Neural cell (in vitro differentiated cells): Measurements from ENCODE around the gene MINDY4B. TPM values are rescaled to one million over a fixed set of nuclear protein-coding genes. Genes with fewer than 3 reads are reported as not detected.
A peak's percentile ranks its signal among the peaks of the same experiment; 100 is the strongest.

Experiments used
- H2AFZ ChIP-seq: fragments of 200-600, 300-800 bp; sonication (generic), shearing (Covaris generic); 2 replicates; pipeline ENCODE4 v1.6.0; 2014; ENCODE audit warnings: low read depth, mild to moderate bottlenecking, antibody characterized with exemption, low read length, moderate library complexity
- H3F3A ChIP-seq: fragments of 200-600 bp; shearing (Covaris generic); 2 replicates; pipeline ENCODE4 v1.6.1; 2016; ENCODE audit warnings: mild to moderate bottlenecking, moderate library complexity, mixed read lengths, antibody characterized with exemption, low read length; ENCODE audit not compliant: insufficient read depth, poor library complexity, severe bottlenecking
- H3K27ac ChIP-seq: fragments of 200-600, 300-800 bp; sonication (generic), shearing (Covaris generic); 2 replicates; pipeline ENCODE4 v1.5.1; 2014; ENCODE audit warnings: mild to moderate bottlenecking, low read length, moderate library complexity
- H3K27me3 ChIP-seq: fragments of 300-800, 200-600 bp; sonication (generic), shearing (Covaris generic); 2 replicates; pipeline ENCODE4 v1.6.0; 2014; ENCODE audit warnings: mild to moderate bottlenecking, low read depth, low read length, moderate library complexity; ENCODE audit not compliant: insufficient read depth
- H3K36me3 ChIP-seq: fragments of 300-800, 200-600 bp; sonication (generic), shearing (Covaris generic); 2 replicates; pipeline ENCODE4 v1.5.1; 2014; ENCODE audit warnings: mild to moderate bottlenecking, antibody characterized with exemption, low read length, moderate library complexity; ENCODE audit not compliant: insufficient read depth
- H3K4me2 ChIP-seq: fragments of 300-800, 200-600 bp; sonication (generic), shearing (Covaris generic); 2 replicates; pipeline ENCODE4 v1.6.0; 2014; ENCODE audit warnings: mild to moderate bottlenecking, low read length
- H3K4me3 ChIP-seq: fragments of 300-800, 200-600 bp; sonication (generic), shearing (Covaris generic); 2 replicates; pipeline ENCODE4 v1.5.1; 2014; ENCODE audit warnings: mild to moderate bottlenecking, low read length, moderate library complexity
- H3K79me2 ChIP-seq: fragments of 200-600 bp; shearing (Covaris generic); replicated peaks from 2 replicates; pipeline ENCODE4 v1.6.0; 2014; ENCODE audit warnings: mild to moderate bottlenecking, low read length, moderate library complexity; ENCODE audit not compliant: insufficient read depth
- H3K9ac ChIP-seq: fragments of 300-800, 200-600 bp; sonication (generic), shearing (Covaris generic); 2 replicates; pipeline ENCODE4 v1.6.1; 2016; ENCODE audit warnings: mild to moderate bottlenecking, low read length, mixed read lengths
- H3K9me2 ChIP-seq: fragments of 200-600 bp; shearing (Covaris generic); 2 replicates; pipeline ENCODE4 v1.6.1; 2016; ENCODE audit warnings: mild to moderate bottlenecking, low read length, mixed read lengths; ENCODE audit not compliant: insufficient read depth
- H3K9me3 ChIP-seq: fragments of 200-600, 300-800 bp; sonication (generic), shearing (Covaris generic); 2 replicates; pipeline ENCODE4 v1.6.1; 2016; ENCODE audit warnings: mild to moderate bottlenecking, mixed run types, low read length, moderate library complexity, mixed read lengths
- H4K20me1 ChIP-seq: fragments of 200-600 bp; shearing (Covaris generic); 2 replicates; pipeline ENCODE4 v1.6.1; 2016; ENCODE audit warnings: mild to moderate bottlenecking, mixed run types; ENCODE audit not compliant: insufficient read depth
- CTCF ChIP-seq: fragments of 450-650 bp; IDR thresholded peaks from 2 replicates; pipeline ENCODE4 v1.5.1; 2014; ENCODE audit warnings: antibody characterized with exemption, mild to moderate bottlenecking, moderate library complexity; ENCODE audit not compliant: poor library complexity, severe bottlenecking
- EP300 ChIP-seq: fragments of 450-650 bp; conservative IDR thresholded peaks from 2 replicates; pipeline ENCODE4 v1.6.1; 2014; ENCODE audit warnings: antibody characterized with exemption, mild to moderate bottlenecking, moderate library complexity; ENCODE audit not compliant: poor library complexity, severe bottlenecking
- EZH2 ChIP-seq: fragments of 200-600, 300-800 bp; shearing (Covaris generic), sonication (generic); IDR thresholded peaks from 2 replicates; pipeline ENCODE4 v1.6.1; 2014; ENCODE audit warnings: antibody characterized with exemption, low read length, borderline replicate concordance, mild to moderate bottlenecking; ENCODE audit not compliant: insufficient read depth, poor library complexity, severe bottlenecking
- MXI1 ChIP-seq: fragments of 450-650 bp; conservative IDR thresholded peaks from 2 replicates; pipeline ENCODE4 v1.6.1; 2014; ENCODE audit warnings: antibody characterized with exemption, mild to moderate bottlenecking; ENCODE audit not compliant: poor library complexity, severe bottlenecking
- POLR2AphosphoS5 ChIP-seq: IDR thresholded peaks from 2 replicates; pipeline ENCODE4 v1.6.1; 2012
- RAD21 ChIP-seq: fragments of 450-650 bp; conservative IDR thresholded peaks from 2 replicates; pipeline ENCODE4 v1.6.1; 2014; ENCODE audit warnings: antibody characterized with exemption, mild to moderate bottlenecking, moderate library complexity
- REST ChIP-seq: IDR thresholded peaks from 2 replicates; pipeline ENCODE4 v1.6.1; 2012; ENCODE audit warnings: borderline replicate concordance
- SMC3 ChIP-seq: fragments of 450-650 bp; conservative IDR thresholded peaks from 2 replicates; pipeline ENCODE4 v1.6.1; 2014; ENCODE audit warnings: antibody characterized with exemption, mild to moderate bottlenecking, moderate library complexity; ENCODE audit not compliant: poor library complexity
- TAF1 ChIP-seq: IDR thresholded peaks from 2 replicates; pipeline ENCODE4 v1.6.1; 2012; ENCODE audit warnings: low read depth
- polyA plus RNA-seq: library from polyadenylated mRNA; depleted of rRNA; stranded (reverse); fragments of >200 nt; gene quantifications from 2 replicates; pipeline ENCODE4 v1.2.3, GENCODE V29; 2014

MINDY4B gene
- polyA plus RNA-seq, 1 donor from 2014 or later, result not detected

- H4K20me1 ChIP-seq, result no peaks in the 10 kb centered on the region
- H3K4me2 ChIP-seq, result no peak overlapping the region
- H3F3A ChIP-seq, result no peaks in the 10 kb centered on the region
- no peaks in the 10 kb centered on the region for H3K27me3 ChIP-seq
- H3K79me2 ChIP-seq, result no peaks in the 10 kb centered on the region
- H2AFZ ChIP-seq, result no peak overlapping the region
- no peaks in the 10 kb centered on the region for H3K9me3 ChIP-seq
- no peaks in the 10 kb centered on the region for H3K9me2 ChIP-seq
- no peaks in the 10 kb centered on the region for H3K36me3 ChIP-seq
- no peak overlapping the region for H3K9ac ChIP-seq
- H3K27ac ChIP-seq, result no peak overlapping the region
- no peak overlapping the region for H3K4me3 ChIP-seq
- TF ChIP-seq SMC3 (no peak), CTCF (peak; percentile 29), RAD21 (no peak)
Observed at GRCh38 chr3:150830094-150830681, 75.1 kb downstream of the MINDY4B start.

GRCh38 chr3:150829408-150829807 lies 75.8 kb downstream of the MINDY4B start:
- Histone ChIP-seq H4K20me1 (no peaks in the 10 kb centered on the region), H3K9me2 (no peaks in the 10 kb centered on the region), H3K4me2 (no peak overlapping the region), H3K36me3 (no peaks in the 10 kb centered on the region), H3K27me3 (no peaks in the 10 kb centered on the region), H3K9ac (no peak overlapping the region), H3K9me3 (no peaks in the 10 kb centered on the region), H3K4me3 (no peak overlapping the region), H3K79me2 (no peaks in the 10 kb centered on the region), H3K27ac (no peak overlapping the region), H3F3A (no peaks in the 10 kb centered on the region), H2AFZ (no peak overlapping the region)
- TF ChIP-seq REST, result no peak
- TF ChIP-seq POLR2AphosphoS5, result no peak
- no peak for TF ChIP-seq EZH2
- no peak for TF ChIP-seq MXI1
- no peak for TF ChIP-seq TAF1
- TF ChIP-seq CTCF, result no peak
- no peak for TF ChIP-seq EP300
- no peak for TF ChIP-seq RAD21
- TF ChIP-seq SMC3, result no peak
